Breast epithelium (tissue), 3 donors: Measurements from ENCODE around the gene BABAM2.

Experiments used
- CTCF ChIP-seq, 3 donors: fragments of 450-650 bp; IDR thresholded peaks; one replicate each; pipeline ENCODE4 v1.5.1; 2016 to 2017; ENCODE audit warnings: antibody characterized with exemption in 3 of 3, mild to moderate bottlenecking in 3 of 3, moderate library complexity in 3 of 3
- POLR2A ChIP-seq: fragments of 450-650 bp; IDR thresholded peaks from one replicate; pipeline ENCODE4 v1.6.1; 2016; ENCODE audit warnings: antibody characterized with exemption, mild to moderate bottlenecking, moderate library complexity

GRCh38 chr2:28085201-28085600, 194.7 kb downstream of the BABAM2 start:
- no peak for TF ChIP-seq CTCF (IDR thresholded peaks at IDR 0.05)
- no peak for TF ChIP-seq POLR2A
